ENCODE results near the gene GPN1. TPM values are rescaled to one million over a fixed set of nuclear protein-coding genes. Genes with fewer than 3 reads are reported as not detected.
"Not testable (repeated sequence)": the region's sequence is repeated elsewhere in the genome, so short reads cannot be mapped to it uniquely, and the experiment has no call there.

The GPN1 gene
- total RNA-seq, 4 donors from 2014 or later, result 21.0 to 30.0 (median 25.0) TPM

GRCh38 chr2:27680571-27680970 lies 51.7 kb downstream of the GPN1 start:
- H3K36me3 ChIP-seq, result peaks cover 2 to 57% of the 10 kb centered on the region in 2 donors
- no peaks in the 10 kb centered on the region for H3K4me1 ChIP-seq
- no peak overlapping the region for H3K27ac ChIP-seq
- H3K4me3 ChIP-seq, result no peak overlapping the region
- H3K27me3 ChIP-seq, result no peaks in the 10 kb centered on the region
- in situ Hi-C loops (cut with MboI; ENCODE audit: low sequenced_read_pairs in 4 of 4) (no loop called here), intact Hi-C loops (cut with DNase I; ENCODE audit: low total_unique reads) (loop anchor here (10.0 kb wide), 1 partner anchor 1504 kb away; no protein-coding TSS in a partner anchor)
- TF ChIP-seq POLR2A (IDR thresholded peaks at IDR 0.05), result no peak
- H3K9me3 ChIP-seq, result no peaks in the 10 kb centered on the region
- DNase-seq, result no peak
- no peak for ATAC-seq

DNA sequence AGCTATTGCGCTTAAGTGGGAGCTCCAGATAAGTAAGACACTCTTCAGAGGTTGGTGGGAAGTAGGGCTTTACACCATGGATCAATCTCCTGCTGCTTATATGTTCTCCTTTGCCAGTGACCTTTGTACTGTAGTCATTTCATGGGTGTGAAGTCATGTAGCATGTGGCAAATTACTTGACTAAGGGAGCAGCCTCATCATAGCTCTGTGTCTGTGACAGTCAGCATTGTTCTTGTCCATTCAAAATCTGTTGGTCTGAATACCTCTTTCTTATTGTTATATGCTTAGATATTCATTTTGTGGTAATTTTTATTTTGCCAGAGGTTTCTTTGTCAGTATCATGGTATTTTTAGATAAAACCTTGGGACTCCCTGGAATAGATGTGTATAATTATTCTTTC lies 53.0 kb downstream of the GPN1 start:
- no peak overlapping the region for H3K4me3 ChIP-seq
- DNase-seq (no peak), ATAC-seq (no peak)
- no peaks in the 10 kb centered on the region for H3K9me3 ChIP-seq
- intact Hi-C loops (cut with DNase I; ENCODE audit: low total_unique reads) (loop anchor here (2.0 to 10.0 kb wide), 2 partner anchors 771 to 1503 kb away; no protein-coding TSS in a partner anchor), in situ Hi-C loops (cut with MboI; ENCODE audit: low sequenced_read_pairs in 4 of 4) (no loop called here)
- H3K36me3 ChIP-seq, result peaks cover 0 to 57% of the 10 kb centered on the region in 2 donors
- no peaks in the 10 kb centered on the region for H3K27me3 ChIP-seq
- TF ChIP-seq POLR2A (IDR thresholded peaks at IDR 0.05), result no peak
- TF ChIP-seq CTCF (IDR thresholded peaks at IDR 0.05 in 4 of 5, conservative IDR thresholded peaks at IDR 0.05 in 1 of 5), result no peak
- no peak overlapping the region for H3K27ac ChIP-seq
- no peaks in the 10 kb centered on the region for H3K4me1 ChIP-seq

- H3K4me1 ChIP-seq; H3K4me3 ChIP-seq; ATAC-seq; H3K27me3 ChIP-seq; H3K27ac ChIP-seq; in situ Hi-C loops (cut with MboI; ENCODE audit: low sequenced_read_pairs in 4 of 4); H3K9me3 ChIP-seq; DNase-seq: not testable (repeated sequence)
- intact Hi-C loops (cut with DNase I; ENCODE audit: low total_unique reads), result loop anchor here (2.0 to 10.0 kb wide), 2 partner anchors 770 to 1502 kb away; no protein-coding TSS in a partner anchor
- peaks cover 0 to 55% of the 10 kb centered on the region in 2 donors for H3K36me3 ChIP-seq
These were observed 53.5 kb downstream of the GPN1 start for GRCh38 chr2:27682334-27682771.

DNA sequence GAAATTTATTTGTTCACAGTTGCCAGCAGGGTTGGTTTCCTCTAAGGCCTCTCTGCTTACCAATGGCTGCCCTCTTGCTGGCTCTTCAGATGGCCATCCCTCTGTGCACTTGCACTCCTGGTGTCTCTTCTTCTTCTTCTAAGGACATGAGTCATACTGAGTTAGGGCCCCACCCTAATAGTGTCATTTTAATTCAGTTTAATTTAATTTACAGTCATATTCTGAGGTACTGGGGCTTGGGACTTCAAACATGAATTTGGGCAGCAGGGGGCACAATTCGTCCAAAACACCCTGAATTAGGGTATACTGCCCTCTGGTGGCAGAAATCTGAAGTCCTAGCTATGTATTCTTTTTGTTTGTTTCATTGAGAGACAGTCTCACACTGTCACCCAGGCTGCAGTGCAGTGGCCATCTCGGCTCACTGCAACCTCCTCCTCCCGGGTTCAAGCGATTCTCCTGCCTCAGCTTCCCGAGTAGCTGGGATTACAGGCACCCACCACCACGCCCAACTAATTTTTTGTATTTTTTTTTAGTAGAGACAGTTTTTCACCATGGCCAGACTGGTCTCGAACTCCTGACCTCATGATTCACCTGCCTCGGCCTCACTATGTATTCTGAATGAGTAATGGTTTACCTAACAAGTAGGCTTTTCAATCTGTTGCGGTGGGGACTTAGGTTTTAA lies 54.7 kb downstream of the GPN1 start:
- Histone ChIP-seq H3K27me3 (no peaks in the 10 kb centered on the region), H3K4me1 (no peaks in the 10 kb centered on the region), H3K4me3 (no peak overlapping the region), H3K36me3 (peaks cover 0 to 43% of the 10 kb centered on the region in 2 donors), H3K27ac (peak overlapping the region in 3 of 4 donors; percentile 32 to 42 (median 37)), H3K9me3 (no peaks in the 10 kb centered on the region)
- DNase-seq (peak; percentile 55 to 67), ATAC-seq (peak; percentile 85 to 95)
- peak; percentile 88 to 97 (median 94) for TF ChIP-seq CTCF (IDR thresholded peaks at IDR 0.05 in 4 of 5, conservative IDR thresholded peaks at IDR 0.05 in 1 of 5)
- TF ChIP-seq POLR2A (IDR thresholded peaks at IDR 0.05), result no peak
- intact Hi-C loops (cut with DNase I; ENCODE audit: low total_unique reads), result loop anchor here (2.0 to 10.0 kb wide), 2 partner anchors 769 to 1501 kb away; no protein-coding TSS in a partner anchor
- in situ Hi-C loops (cut with MboI; ENCODE audit: low sequenced_read_pairs in 4 of 4), result no loop called here

- ATAC-seq; H3K4me3 ChIP-seq; in situ Hi-C loops (cut with MboI; ENCODE audit: low sequenced_read_pairs in 4 of 4); H3K27ac ChIP-seq; H3K9me3 ChIP-seq; DNase-seq; H3K27me3 ChIP-seq: not testable (repeated sequence)
- intact Hi-C loops (cut with DNase I; ENCODE audit: low total_unique reads), result loop anchor here (10.0 kb wide), 1 partner anchor 1500 kb away; no protein-coding TSS in a partner anchor
- Histone ChIP-seq H3K36me3 (peaks cover 0 to 28% of the 10 kb centered on the region in 2 donors), H3K4me1 (peaks cover 3 to 11% of the 10 kb centered on the region in 2 donors)
These were observed 56.2 kb downstream of the GPN1 start for GRCh38 chr2:27685006-27685405.

DNA sequence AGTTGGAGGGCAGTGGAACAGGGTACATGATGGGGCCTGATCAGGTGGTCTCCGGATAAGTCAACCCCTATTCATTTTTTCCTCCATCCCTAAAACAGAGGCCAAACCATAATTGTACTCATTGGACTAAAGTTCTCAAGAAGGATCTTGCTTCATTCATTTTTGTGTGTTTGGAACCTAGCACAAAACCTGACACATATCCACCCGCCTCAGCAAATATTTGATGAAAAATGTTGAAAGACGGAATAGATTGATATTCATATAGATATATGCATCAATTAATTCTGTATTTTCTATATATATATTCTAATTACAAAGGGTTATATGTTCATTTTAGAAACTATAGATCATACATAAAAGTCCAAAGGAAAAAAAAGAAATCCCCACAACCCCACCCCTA lies 56.7 kb downstream of the GPN1 start:
- Histone ChIP-seq H3K27ac (no peak overlapping the region), H3K27me3 (no peaks in the 10 kb centered on the region), H3K9me3 (no peaks in the 10 kb centered on the region), H3K4me1 (peaks cover 3 to 11% of the 10 kb centered on the region in 2 donors), H3K36me3 (peaks cover 0 to 23% of the 10 kb centered on the region in 2 donors), H3K4me3 (no peak overlapping the region)
- in situ Hi-C loops (cut with MboI; ENCODE audit: low sequenced_read_pairs in 4 of 4), result no loop called here
- TF ChIP-seq CTCF (IDR thresholded peaks at IDR 0.05 in 4 of 5, conservative IDR thresholded peaks at IDR 0.05 in 1 of 5), result no peak
- TF ChIP-seq POLR2A (IDR thresholded peaks at IDR 0.05), result no peak
- ATAC-seq (no peak), DNase-seq (no peak)
- intact Hi-C loops (cut with DNase I; ENCODE audit: low total_unique reads), result loop anchor here (10.0 kb wide), 1 partner anchor 1499 kb away; no protein-coding TSS in a partner anchor

Data from gastrocnemius medialis (tissue), 4 donors.